Panc1 (cell line): ENCODE results near the gene NIPBL.

Source experiments
- POLR2AphosphoS5 ChIP-seq: IDR thresholded peaks from 2 replicates; pipeline ENCODE4 v1.6.1; 2012; ENCODE audit warnings: mild to moderate bottlenecking, low read depth, low read length, moderate library complexity
- REST ChIP-seq, 2 experiments: IDR thresholded peaks; 2 replicates each; pipeline ENCODE4 v1.6.1; 2011 to 2012; ENCODE audit warnings: low read depth in 2 of 2, control low read depth in 1 of 2, low read length in 1 of 2, mild to moderate bottlenecking in 1 of 2, moderate library complexity in 1 of 2; ENCODE audit not compliant: insufficient read depth in 1 of 2
- SIN3A ChIP-seq: IDR thresholded peaks from 2 replicates; pipeline ENCODE4 v1.6.1; 2012; ENCODE audit warnings: low read depth, mild to moderate bottlenecking, low read length, moderate library complexity, borderline replicate concordance; ENCODE audit not compliant: insufficient read depth
- TCF7L2 ChIP-seq: IDR thresholded peaks from 2 replicates; pipeline ENCODE4 v1.6.1; 2011; ENCODE audit warnings: mild to moderate bottlenecking, low read depth, low read length, inconsistent platforms
- TF ChIP-seq, protein P1 (sequence below): fragments of 450-650 bp; IDR thresholded peaks from 2 replicates; pipeline ENCODE4 v1.5.1; 2017; ENCODE audit warnings: mild to moderate bottlenecking

DNA sequence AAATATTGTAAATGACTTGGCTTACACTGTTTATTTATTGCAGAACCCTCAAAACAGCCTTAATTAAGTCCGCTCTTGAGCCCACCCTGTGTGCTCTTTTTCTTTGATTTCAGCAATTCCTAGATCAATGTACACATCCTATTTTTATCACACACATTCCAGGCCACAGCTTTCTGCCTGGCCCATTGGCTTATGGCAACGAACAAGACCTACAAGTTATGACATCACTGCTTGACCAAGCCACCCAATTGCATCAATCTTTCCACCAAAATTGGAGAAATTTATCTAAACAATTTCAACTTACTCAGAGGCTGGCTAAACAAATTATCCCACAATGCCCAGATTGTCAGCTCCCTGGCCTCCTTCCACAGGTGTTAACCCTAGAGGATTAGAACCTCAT is 214.2 kb downstream of the NIPBL start:
- TF ChIP-seq REST (IDR thresholded peaks at IDR 0.05; ENCODE audit: insufficient read depth in 1 of 2, low read depth in 2 of 2, low read length in 1 of 2) (no peak), POLR2AphosphoS5 (no peak), SIN3A (no peak), TCF7L2 (no peak)
- TF ChIP-seq, protein P1, sequence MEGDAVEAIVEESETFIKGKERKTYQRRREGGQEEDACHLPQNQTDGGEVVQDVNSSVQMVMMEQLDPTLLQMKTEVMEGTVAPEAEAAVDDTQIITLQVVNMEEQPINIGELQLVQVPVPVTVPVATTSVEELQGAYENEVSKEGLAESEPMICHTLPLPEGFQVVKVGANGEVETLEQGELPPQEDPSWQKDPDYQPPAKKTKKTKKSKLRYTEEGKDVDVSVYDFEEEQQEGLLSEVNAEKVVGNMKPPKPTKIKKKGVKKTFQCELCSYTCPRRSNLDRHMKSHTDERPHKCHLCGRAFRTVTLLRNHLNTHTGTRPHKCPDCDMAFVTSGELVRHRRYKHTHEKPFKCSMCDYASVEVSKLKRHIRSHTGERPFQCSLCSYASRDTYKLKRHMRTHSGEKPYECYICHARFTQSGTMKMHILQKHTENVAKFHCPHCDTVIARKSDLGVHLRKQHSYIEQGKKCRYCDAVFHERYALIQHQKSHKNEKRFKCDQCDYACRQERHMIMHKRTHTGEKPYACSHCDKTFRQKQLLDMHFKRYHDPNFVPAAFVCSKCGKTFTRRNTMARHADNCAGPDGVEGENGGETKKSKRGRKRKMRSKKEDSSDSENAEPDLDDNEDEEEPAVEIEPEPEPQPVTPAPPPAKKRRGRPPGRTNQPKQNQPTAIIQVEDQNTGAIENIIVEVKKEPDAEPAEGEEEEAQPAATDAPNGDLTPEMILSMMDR = no peak
